Measurements from ENCODE around the gene JAKMIP3.

Gene JAKMIP3

DNA sequence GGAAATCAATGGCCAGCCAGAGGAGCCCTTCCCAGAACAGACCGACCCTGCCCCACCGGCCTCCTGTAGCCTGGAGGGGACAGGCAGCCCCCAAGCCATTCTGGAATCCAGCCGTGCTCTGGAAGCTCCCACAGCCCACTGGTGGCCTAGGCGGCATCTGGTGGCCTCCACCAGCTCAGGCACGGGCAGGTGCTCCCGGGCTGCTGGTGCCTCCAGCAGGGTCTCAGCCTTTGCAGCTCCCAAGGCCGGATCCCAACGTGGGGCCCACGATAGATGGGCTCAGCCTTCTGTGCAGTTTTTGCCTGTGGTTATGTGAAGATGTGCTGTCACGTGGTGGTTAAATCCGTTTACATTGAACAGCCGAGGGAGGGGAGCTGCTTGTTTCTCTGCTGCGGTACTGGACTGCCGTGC is 44.4 kb downstream of the JAKMIP3 start:
- DNase-seq (ENCODE audit: low read depth in 3 of 3, low spot score in 1 of 3) = no peak

DNA sequence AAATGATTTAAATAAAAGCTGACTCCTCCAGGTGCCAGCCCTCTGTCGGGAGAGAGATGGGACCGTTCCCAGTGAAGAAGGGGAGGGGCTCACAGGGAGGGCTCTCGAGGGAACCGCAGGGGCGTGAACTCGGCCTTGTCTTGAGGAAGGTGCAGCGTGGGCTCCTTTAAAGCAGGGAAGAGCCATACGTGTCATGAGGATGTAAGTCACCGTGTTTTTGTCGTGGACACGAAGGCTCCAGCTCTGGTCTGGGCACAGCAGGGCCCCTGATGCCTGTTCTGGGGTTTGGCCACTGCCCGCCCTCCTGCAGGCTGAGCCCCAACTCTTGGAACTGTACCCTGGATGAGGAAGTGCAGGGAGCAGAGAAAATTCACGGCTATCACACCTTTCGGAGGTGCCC is 45.0 kb downstream of the JAKMIP3 start:
- no peak for DNase-seq (ENCODE audit: low read depth in 3 of 3, low spot score in 1 of 3)

DNA sequence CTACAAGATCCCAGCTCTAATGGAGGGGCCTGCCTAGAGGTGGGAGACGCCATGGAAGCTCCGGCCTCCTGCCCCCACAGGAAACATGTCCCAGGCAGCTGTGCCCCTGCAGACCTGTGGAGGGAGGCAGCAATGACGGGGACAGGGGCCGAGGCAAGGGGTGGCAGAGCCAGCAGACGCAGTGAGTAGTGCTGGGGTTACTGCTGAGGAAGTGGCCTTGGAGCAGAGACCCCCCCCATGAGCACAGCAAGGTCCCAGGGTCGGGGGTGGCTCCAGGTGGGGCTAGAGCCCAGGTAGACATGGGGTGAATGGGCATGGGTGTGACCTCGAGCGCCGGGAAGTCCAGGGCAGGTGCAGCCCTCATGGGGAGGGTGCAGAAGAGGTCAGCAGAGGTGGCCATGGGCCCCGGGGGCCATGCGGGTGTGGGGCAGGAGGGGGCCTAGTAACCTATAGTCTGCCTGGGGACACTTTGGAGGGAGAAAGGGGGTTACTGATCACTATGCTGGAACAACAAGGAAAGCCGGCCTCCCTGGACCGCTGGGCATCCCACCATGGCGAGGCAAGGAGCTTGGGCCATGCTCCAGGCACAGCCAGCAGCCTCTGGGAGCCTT is 45.5 kb downstream of the JAKMIP3 start:
- DNase-seq (ENCODE audit: low read depth in 3 of 3, low spot score in 1 of 3) = no peak

DNA sequence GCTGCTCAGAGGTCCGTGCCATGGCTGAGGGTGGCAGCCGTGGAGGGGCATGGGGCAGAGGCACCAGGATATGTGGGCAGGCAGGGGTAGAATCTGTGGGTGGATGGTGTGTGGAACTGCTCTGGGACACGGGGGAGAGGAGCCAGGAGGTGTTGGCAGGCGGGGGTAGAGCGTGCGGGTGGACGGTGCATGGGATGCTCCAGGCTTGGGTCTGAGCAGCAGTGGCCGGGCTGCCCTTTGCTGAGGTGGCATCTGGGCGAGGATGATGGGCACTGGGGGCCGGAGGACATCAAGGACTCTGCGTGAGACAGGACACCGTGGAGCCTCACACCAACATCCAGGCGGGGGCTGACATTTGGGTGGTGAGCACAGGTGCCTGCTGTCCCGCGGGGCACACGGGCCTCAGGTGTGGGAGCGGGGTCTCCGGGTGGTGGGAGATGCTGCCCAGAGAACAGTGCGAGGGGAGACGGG is 46.2 kb downstream of the JAKMIP3 start:
- DNase-seq (ENCODE audit: low read depth in 3 of 3, low spot score in 1 of 3) = no peak

DNA sequence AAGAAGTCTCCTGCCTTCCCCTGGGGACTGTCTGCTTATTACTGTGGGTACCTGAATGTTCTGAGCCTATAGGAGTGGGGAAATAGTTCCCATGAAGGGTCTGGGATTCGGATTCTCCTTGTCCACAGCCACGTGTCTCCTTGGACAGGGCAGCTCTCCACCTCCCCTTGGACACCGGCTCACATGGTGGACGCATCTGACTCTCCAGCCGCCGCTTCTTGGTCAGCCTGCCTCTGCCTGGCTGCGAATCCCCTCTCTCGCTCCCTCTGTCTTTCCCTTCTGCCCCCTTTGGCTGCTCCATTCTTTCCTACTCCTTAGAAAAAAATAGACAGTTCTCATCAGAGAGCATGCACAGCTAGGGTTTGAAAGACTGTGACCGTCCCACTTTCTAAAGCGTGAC is 46.9 kb downstream of the JAKMIP3 start:
- DNase-seq (ENCODE audit: low read depth in 3 of 3, low spot score in 1 of 3) = no peak

DNA sequence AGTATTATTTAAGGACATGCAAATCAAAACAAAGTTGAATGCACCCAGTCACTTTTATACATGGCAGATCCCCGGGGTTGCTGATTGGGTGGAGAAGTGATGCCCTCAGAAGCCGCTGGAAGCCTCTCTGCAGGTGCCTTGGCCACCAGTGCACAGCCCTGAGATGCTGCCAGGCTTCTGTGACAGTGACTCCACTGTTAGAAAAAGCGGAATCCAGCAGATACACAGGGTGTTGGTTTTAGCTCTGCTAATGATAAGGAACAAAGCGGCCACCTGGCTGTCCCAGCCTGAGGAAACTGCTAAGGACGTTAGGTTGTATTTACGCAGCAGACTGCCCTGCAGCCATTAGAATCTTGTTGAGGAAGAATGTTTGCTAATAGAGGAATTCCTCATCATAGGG is 47.5 kb downstream of the JAKMIP3 start:
- no peak for DNase-seq (ENCODE audit: low read depth in 3 of 3, low spot score in 1 of 3)

DNA sequence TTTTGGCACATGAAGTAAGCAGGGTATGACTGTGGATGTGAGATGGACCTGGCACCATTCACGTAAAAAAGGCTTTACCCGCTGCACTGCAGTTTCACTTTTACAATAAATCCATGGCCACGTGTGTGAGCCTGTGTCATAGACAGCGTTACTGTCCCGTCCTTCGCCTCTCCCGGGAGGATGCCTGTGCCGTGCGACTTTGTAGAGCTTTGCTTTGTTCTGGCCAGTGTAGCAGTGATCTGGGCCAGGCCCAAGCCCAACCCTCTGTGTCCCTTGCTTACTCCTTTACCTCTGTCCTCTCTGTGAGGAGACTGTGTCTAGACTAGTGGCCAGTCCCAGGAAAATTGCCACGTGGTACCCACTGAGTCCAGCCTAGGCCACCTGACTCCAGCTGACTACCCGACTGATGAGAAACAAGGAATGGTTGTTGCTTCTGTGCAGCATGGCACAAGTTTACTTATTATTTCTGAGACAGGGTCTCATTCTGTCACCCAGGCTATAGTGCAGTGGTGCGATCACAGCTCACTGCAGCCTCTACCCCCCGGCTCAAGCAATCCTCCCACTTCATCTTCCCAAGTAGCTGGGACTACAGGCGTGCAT is 48.1 kb downstream of the JAKMIP3 start:
- DNase-seq (ENCODE audit: low read depth in 3 of 3, low spot score in 1 of 3) = no peak

DNA sequence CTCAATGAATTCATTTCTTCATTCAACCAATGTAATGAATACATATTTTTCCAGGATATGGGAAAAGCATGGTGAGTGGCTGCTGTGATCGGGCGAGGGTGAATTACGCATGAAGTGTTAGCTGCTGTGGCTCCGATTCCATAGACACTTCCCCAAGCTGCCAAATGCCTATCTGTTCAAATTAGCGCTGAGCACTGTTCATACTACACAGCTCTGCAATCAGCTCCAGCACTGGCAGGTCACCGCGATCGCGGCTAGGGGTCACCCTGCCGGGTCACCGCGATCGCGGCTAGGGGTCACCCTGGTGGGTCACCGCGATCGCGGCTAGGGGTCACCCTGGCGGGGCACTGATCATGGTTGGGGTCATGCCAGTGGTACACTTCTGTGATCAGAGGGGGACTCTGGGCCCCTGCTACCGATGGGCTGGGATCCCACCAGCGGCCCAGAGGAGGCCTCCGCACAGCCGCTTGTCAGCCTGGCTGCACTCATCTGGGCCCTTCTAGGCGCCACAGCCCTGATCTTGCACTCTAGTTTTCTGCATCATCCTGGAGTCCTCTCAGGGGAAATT is 49.3 kb downstream of the JAKMIP3 start:
- DNase-seq (ENCODE audit: low read depth in 3 of 3, low spot score in 1 of 3) = no peak
